CD14-positive monocyte (primary cell): ENCODE results near the gene DPM2. TPM values are rescaled to one million over a fixed set of nuclear protein-coding genes. Genes with fewer than 3 reads are reported as not detected.

ENCODE experiments used
- DNase-seq, 3 donors: peaks; one replicate each; pipeline ENCODE4 v3.0.0-alpha.2; 2011 to 2022
- H2AFZ ChIP-seq: 2 replicates; pipeline ENCODE4 v1.6.0; 2012; ENCODE audit warnings: mild to moderate bottlenecking, low read depth, low read length, inconsistent platforms; ENCODE audit not compliant: insufficient read depth, poor library complexity, severe bottlenecking
- H3K27ac ChIP-seq, 2 donors: 1 replicate in 1 of 2; 2 replicates in 1 of 2; pipeline ENCODE4 v1.5.1; 2012 to 2013; ENCODE audit warnings: low read length in 2 of 2, control low read depth in 1 of 2, inconsistent platforms in 1 of 2, low read depth in 1 of 2, mild to moderate bottlenecking in 1 of 2
- H3K27me3 ChIP-seq, 2 donors: one replicate each; pipeline versions ENCODE4 v1.6.0 to v1.6.1; 2011 to 2013; ENCODE audit warnings: low read length in 2 of 2; ENCODE audit not compliant: control insufficient read depth in 2 of 2, insufficient read depth in 2 of 2
- H3K36me3 ChIP-seq, 2 donors: replicated peaks in 1 of 2; 1 replicate in 1 of 2; 2 replicates in 1 of 2; pipeline versions ENCODE4 v1.5.1 to v1.6.1; 2012 to 2013; ENCODE audit warnings: low read length in 2 of 2, control low read depth in 1 of 2, inconsistent platforms in 1 of 2, mild to moderate bottlenecking in 1 of 2; ENCODE audit not compliant: insufficient read depth in 2 of 2, control insufficient read depth in 1 of 2
- H3K4me1 ChIP-seq, 2 donors: 1 replicate in 1 of 2; 2 replicates in 1 of 2; pipeline versions ENCODE4 v1.5.1 to v1.6.1; 2012 to 2013; ENCODE audit warnings: low read length in 2 of 2, control low read depth in 1 of 2, inconsistent platforms in 1 of 2, mild to moderate bottlenecking in 1 of 2, moderate library complexity in 1 of 2; ENCODE audit not compliant: insufficient read depth in 2 of 2, control insufficient read depth in 1 of 2
- H3K4me2 ChIP-seq: replicated peaks from 2 replicates; pipeline ENCODE3; 2012; ENCODE audit warnings: low read length, moderate library complexity, mild to moderate bottlenecking; ENCODE audit not compliant: poor library complexity, severe bottlenecking; ENCODE audit errors: extremely low read depth
- H3K4me3 ChIP-seq, 3 experiments: fragments of 200-600 bp in 1 of 3; sonication (generic) in 1 of 3; replicated peaks in 1 of 3; 1 replicate in 2 of 3; 2 replicates in 1 of 3; pipeline ENCODE4 v1.5.1; 2011 to 2013; ENCODE audit warnings: low read length in 3 of 3, mild to moderate bottlenecking in 3 of 3, control low read depth in 2 of 3, low read depth in 2 of 3, inconsistent platforms in 1 of 3, moderate library complexity in 1 of 3
- H3K79me2 ChIP-seq: 2 replicates; pipeline ENCODE4 v1.6.0; 2012; ENCODE audit warnings: mild to moderate bottlenecking, control low read depth, inconsistent platforms, low read length, moderate library complexity; ENCODE audit not compliant: insufficient read depth
- H3K9ac ChIP-seq: 2 replicates; pipeline ENCODE4 v1.6.0; 2017; ENCODE audit warnings: low read length, mild to moderate bottlenecking; ENCODE audit not compliant: insufficient read depth, poor library complexity, severe bottlenecking
- H3K9me3 ChIP-seq, 2 donors: replicated peaks in 1 of 2; 1 replicate in 1 of 2; 2 replicates in 1 of 2; pipeline versions ENCODE4 v1.5.1 to v1.6.1; 2012 to 2013; ENCODE audit warnings: low read length in 2 of 2, control low read depth in 1 of 2; ENCODE audit not compliant: control insufficient read depth in 1 of 2, insufficient read depth in 1 of 2
- H4K20me1 ChIP-seq: 2 replicates; pipeline ENCODE4 v1.6.0; 2012; ENCODE audit warnings: mild to moderate bottlenecking, low read length, control low read depth, moderate library complexity; ENCODE audit not compliant: insufficient read depth
- H3K27ac Mint-ChIP-seq, 7 donors: one replicate each; pipeline ENCODE4 v1.8.0; 2020; ENCODE audit warnings: mild to moderate bottlenecking in 7 of 7, mixed read lengths in 7 of 7, moderate library complexity in 6 of 7, inconsistent platforms in 2 of 7
- H3K27me3 Mint-ChIP-seq, 3 donors: one replicate each; pipeline ENCODE4 v1.8.0; 2021 to 2022; ENCODE audit warnings: low read depth in 3 of 3, mild to moderate bottlenecking in 3 of 3, mixed read lengths in 3 of 3, moderate library complexity in 3 of 3, inconsistent platforms in 1 of 3
- H3K36me3 Mint-ChIP-seq, 2 donors: one replicate each; pipeline ENCODE4 v1.8.0; 2020; ENCODE audit warnings: mixed read lengths in 2 of 2, inconsistent platforms in 1 of 2, mild to moderate bottlenecking in 1 of 2
- H3K4me1 Mint-ChIP-seq: one replicate; pipeline ENCODE4 v1.8.0; 2020; ENCODE audit warnings: mild to moderate bottlenecking, mixed read lengths
- H3K4me3 Mint-ChIP-seq, 2 donors: one replicate each; pipeline ENCODE4 v1.8.0; 2020; ENCODE audit warnings: mild to moderate bottlenecking in 2 of 2, mixed read lengths in 2 of 2, moderate library complexity in 1 of 2
- H3K9me3 Mint-ChIP-seq, 7 donors: one replicate each; pipeline ENCODE4 v1.8.0; 2020 to 2022; ENCODE audit warnings: mixed read lengths in 7 of 7, mild to moderate bottlenecking in 6 of 7, moderate library complexity in 6 of 7, inconsistent platforms in 2 of 7
- CTCF ChIP-seq: fragments of 200-600 bp; IDR thresholded peaks from one replicate; pipeline ENCODE4 v1.8.0; 2022; ENCODE audit warnings: antibody characterized with exemption, mild to moderate bottlenecking
- WGBS: methylation state at CpG from one replicate; pipeline ENCODE4 v1.1.5; 2013; ENCODE audit warnings: missing lambda C conversion rate; ENCODE audit not compliant: insufficient coverage; 5-methylcytosine and 5-hydroxymethylcytosine counted together
- intact Hi-C, 2 donors: fragments of 100-400 bp; cut with micrococcal nuclease; formaldehyde crosslinking; loops; one replicate each; pipeline versions ENCODE4 v1.15.0 to v1.15.1; 2023
- polyA plus RNA-seq, 3 donors: library from polyadenylated mRNA; depleted of rRNA in 1 of 3; unstranded in 2 of 3; stranded (reverse) in 1 of 3; fragments of 300-500 nt in 2 of 3; fragments of >200 nt in 1 of 3; fragmentation: Illumina TruSeq in 2 of 3; gene quantifications; 1 replicate in 2 of 3; 2 replicates in 1 of 3; pipeline ENCODE4 v1.2.3, GENCODE V29; 2012 to 2021

Gene DPM2
- polyA plus RNA-seq, 3 donors: 22.4 to 28.7 (median 25.4) TPM

GRCh38 chr9:127979333-127980059 is 41.8 kb upstream of the DPM2 start:
- H2AFZ ChIP-seq: peak overlapping the region; percentile 83
- intact Hi-C loops: no loop called here
- Mint-ChIP-seq H3K36me3 (peaks cover 0 to 3% of the 10 kb centered on the region in 2 donors), H3K4me1 (peaks cover 27% of the 10 kb centered on the region), H3K27ac (peak overlapping the region in 2 of 7 donors; percentile 6 to 42), H3K4me3 (peak overlapping the region; percentile 88 to 94), H3K27me3 (peaks cover 15 to 19% (median 15%) of the 10 kb centered on the region in 3 donors), H3K9me3 (peaks cover 0 to 4% (median 0%) of the 10 kb centered on the region in 7 donors)
- H3K9me3 ChIP-seq: no peaks in the 10 kb centered on the region
- H3K27ac ChIP-seq: no peak overlapping the region
- no peaks in the 10 kb centered on the region for H3K36me3 ChIP-seq
- DNase-seq: peak in 1 of 3 donors; percentile 14
- H3K79me2 ChIP-seq: no peaks in the 10 kb centered on the region
- H3K4me2 ChIP-seq: peak overlapping the region; percentile 87
- peak overlapping the region; percentile 57 to 83 (median 57) for H3K4me3 ChIP-seq
- H3K9ac ChIP-seq: peak overlapping the region; percentile 61
- TF ChIP-seq CTCF: no peak
- H3K27me3 ChIP-seq: peaks cover 5 to 13% of the 10 kb centered on the region in 2 donors
- H4K20me1 ChIP-seq: peaks cover 12% of the 10 kb centered on the region
- 14% methylated on average over 15 of the region's 24 CpGs for WGBS
- peaks cover 18 to 27% of the 10 kb centered on the region in 2 donors for H3K4me1 ChIP-seq

GRCh38 chr9:127979015-127979332 is 41.3 kb upstream of the DPM2 start:
- Histone ChIP-seq H3K27me3 (peaks cover 5 to 13% of the 10 kb centered on the region in 2 donors), H3K9ac (no peak overlapping the region), H3K79me2 (no peaks in the 10 kb centered on the region), H2AFZ (no peak overlapping the region), H3K4me2 (no peak overlapping the region), H3K4me3 (no peak overlapping the region), H3K4me1 (peaks cover 18 to 27% of the 10 kb centered on the region in 2 donors), H3K36me3 (no peaks in the 10 kb centered on the region), H3K9me3 (no peaks in the 10 kb centered on the region), H4K20me1 (peaks cover 12% of the 10 kb centered on the region), H3K27ac (no peak overlapping the region)
- Mint-ChIP-seq H3K27ac (no peak overlapping the region), H3K4me1 (peaks cover 27% of the 10 kb centered on the region), H3K27me3 (peaks cover 15 to 20% (median 15%) of the 10 kb centered on the region in 3 donors), H3K9me3 (peaks cover 0 to 4% (median 0%) of the 10 kb centered on the region in 7 donors), H3K36me3 (peaks cover 0 to 3% of the 10 kb centered on the region in 2 donors), H3K4me3 (peak overlapping the region; percentile 88 to 94)
- intact Hi-C loops: no loop called here
- no peak for TF ChIP-seq CTCF
- DNase-seq: peak in 1 of 3 donors; percentile 2
- 96% methylated on average over 5 of the region's 5 CpGs for WGBS
